Suprapubic skin (tissue), 4 donors: ENCODE data around the gene DDX21. TPM values are rescaled to one million over a fixed set of nuclear protein-coding genes. Genes with fewer than 3 reads are reported as not detected.
A peak's percentile ranks its signal among the peaks of the same experiment; 100 is the strongest.
"Not testable (repeated sequence)": the region's sequence is repeated elsewhere in the genome, so short reads cannot be mapped to it uniquely, and the experiment has no call there.

ENCODE experiments used
- DNase-seq, 2 donors: peaks; one replicate each; pipeline ENCODE4 v3.0.0-alpha.2; 2019; ENCODE audit warnings: low spot score in 2 of 2
- H3K27ac ChIP-seq: fragments of 200-600 bp; sonication (generic); one replicate; pipeline ENCODE4 v1.5.1; 2019
- H3K27me3 ChIP-seq: fragments of 200-600 bp; sonication (generic); one replicate; pipeline ENCODE4 v1.5.1; 2019
- H3K36me3 ChIP-seq: fragments of 200-600 bp; sonication (generic); one replicate; pipeline ENCODE4 v1.5.1; 2019
- H3K4me1 ChIP-seq: fragments of 200-600 bp; sonication (generic); one replicate; pipeline ENCODE4 v1.5.1; 2019
- H3K4me3 ChIP-seq: fragments of 200-600 bp; sonication (generic); one replicate; pipeline ENCODE4 v1.5.1; 2019; ENCODE audit warnings: mild to moderate bottlenecking
- H3K9me3 ChIP-seq: fragments of 200-600 bp; sonication (generic); one replicate; pipeline ENCODE4 v1.5.1; 2019
- CTCF ChIP-seq, 2 donors: fragments of 200-600 bp in 1 of 2; fragments of 450-650 bp in 1 of 2; sonication (generic) in 1 of 2; IDR thresholded peaks; one replicate each; pipeline ENCODE4 v1.5.1; 2016 to 2019; ENCODE audit warnings: antibody characterized with exemption in 2 of 2, mild to moderate bottlenecking in 1 of 2, moderate library complexity in 1 of 2
- EP300 ChIP-seq: sonication (generic); formaldehyde crosslinking; IDR thresholded peaks from one replicate; pipeline ENCODE4 v1.6.1; 2017; ENCODE audit warnings: antibody characterized with exemption
- POLR2A ChIP-seq, 2 donors: fragments of 450-650 bp; IDR thresholded peaks; one replicate each; pipeline ENCODE4 v1.6.1; 2017; ENCODE audit warnings: antibody characterized with exemption in 2 of 2, mild to moderate bottlenecking in 2 of 2, moderate library complexity in 2 of 2
- POLR2AphosphoS5 ChIP-seq, 3 donors: sonication (generic); formaldehyde crosslinking; IDR thresholded peaks; one replicate each; pipeline ENCODE4 v1.6.1; 2017; ENCODE audit warnings: antibody characterized with exemption in 3 of 3
- WGBS: methylation state at CpG from one replicate; pipeline ENCODE4 v1.1.5; 2018; 5-methylcytosine and 5-hydroxymethylcytosine counted together
- total RNA-seq, 4 donors: library from RNA; depleted of rRNA; stranded (reverse); fragments of >200 nt; gene quantifications; one replicate each; pipeline ENCODE4 v1.1.0, GENCODE V29; 2016

DDX21 gene
- total RNA-seq, result 10 to 100 TPM; 35.4 to 84.4 (median 58.5) TPM

- H3K4me3 ChIP-seq, result peak within 1 kb of the TSS; percentile 79
- no peaks in the 10 kb centered on the region for H3K27me3 ChIP-seq
- TF ChIP-seq POLR2A (IDR thresholded peaks at IDR 0.05) (peak in 1 of 2 donors; percentile 83), CTCF (IDR thresholded peaks at IDR 0.05) (peak in 1 of 2 donors; percentile 63), POLR2AphosphoS5 (IDR thresholded peaks at IDR 0.05) (peak in 1 of 3 donors; percentile 81), EP300 (no peak)
- peaks cover 24% of the 10 kb centered on the region for H3K4me1 ChIP-seq
- peak within 1 kb of the TSS; percentile 93 for H3K27ac ChIP-seq
- DNase-seq, result peak; percentile 95
- WGBS, result under 1% methylated on average over 20 of the region's 53 CpGs
- H3K9me3 ChIP-seq, result no peaks in the 10 kb centered on the region
- peaks cover 10% of the 10 kb centered on the region for H3K36me3 ChIP-seq
These were observed at the start of gene DDX21 for GRCh38 chr10:68955832-68956532. DDX21 (plus strand) TSS chr10:68956170; CDS start chr10:68956226, 56 bp downstream.

GRCh38 chr10:68924593-68924992 lies 31.4 kb upstream of the DDX21 start:
- peaks cover 5% of the 10 kb centered on the region for H3K4me1 ChIP-seq
- H3K9me3 ChIP-seq, result no peaks in the 10 kb centered on the region
- DNase-seq, result no peak
- TF ChIP-seq CTCF (IDR thresholded peaks at IDR 0.05), result no peak
- no peak for TF ChIP-seq POLR2AphosphoS5 (IDR thresholded peaks at IDR 0.05)
- TF ChIP-seq POLR2A (IDR thresholded peaks at IDR 0.05), result no peak
- no peak for TF ChIP-seq EP300
- H3K27me3 ChIP-seq, result no peaks in the 10 kb centered on the region
- H3K36me3 ChIP-seq, result peaks cover 48% of the 10 kb centered on the region
- no peak overlapping the region for H3K27ac ChIP-seq
- no peak overlapping the region for H3K4me3 ChIP-seq

GRCh38 chr10:68925489-68925888 lies 30.5 kb upstream of the DDX21 start:
- no peaks in the 10 kb centered on the region for H3K9me3 ChIP-seq
- no peaks in the 10 kb centered on the region for H3K27me3 ChIP-seq
- no peak overlapping the region for H3K27ac ChIP-seq
- peaks cover 48% of the 10 kb centered on the region for H3K36me3 ChIP-seq
- DNase-seq, result no peak
- peaks cover 5% of the 10 kb centered on the region for H3K4me1 ChIP-seq
- no peak overlapping the region for H3K4me3 ChIP-seq
- 100% methylated on average over 4 of the region's 4 CpGs for WGBS
- TF ChIP-seq POLR2A (IDR thresholded peaks at IDR 0.05) (no peak), POLR2AphosphoS5 (IDR thresholded peaks at IDR 0.05) (no peak), EP300 (no peak), CTCF (IDR thresholded peaks at IDR 0.05) (no peak)

GRCh38 chr10:68929157-68929556 lies 26.8 kb upstream of the DDX21 start:
- not testable (repeated sequence) for H3K27ac ChIP-seq, H3K27me3 ChIP-seq, H3K9me3 ChIP-seq, H3K4me1 ChIP-seq, H3K4me3 ChIP-seq, DNase-seq
- H3K36me3 ChIP-seq, result peaks cover 38% of the 10 kb centered on the region
- WGBS, result 100% methylated on average over 2 of the region's 2 CpGs

GRCh38 chr10:68929888-68930287 lies 26.1 kb upstream of the DDX21 start:
- not testable (repeated sequence) for H3K27me3 ChIP-seq, DNase-seq, H3K4me3 ChIP-seq, H3K9me3 ChIP-seq, H3K27ac ChIP-seq, H3K4me1 ChIP-seq
- 93% methylated on average over 8 of the region's 8 CpGs for WGBS
- H3K36me3 ChIP-seq, result peaks cover 41% of the 10 kb centered on the region

GRCh38 chr10:68932860-68933259 lies 23.1 kb upstream of the DDX21 start:
- WGBS, result 94% methylated on average over 3 of the region's 3 CpGs
- DNase-seq, H3K9me3 ChIP-seq, H3K4me1 ChIP-seq, H3K27me3 ChIP-seq, H3K4me3 ChIP-seq, H3K27ac ChIP-seq: not testable (repeated sequence)
- H3K36me3 ChIP-seq, result peaks cover 45% of the 10 kb centered on the region

- Histone ChIP-seq H3K4me1 (no peaks in the 10 kb centered on the region), H3K27ac (no peak overlapping the region), H3K9me3 (no peaks in the 10 kb centered on the region), H3K4me3 (no peak overlapping the region), H3K36me3 (peaks cover 55% of the 10 kb centered on the region), H3K27me3 (no peaks in the 10 kb centered on the region)
- TF ChIP-seq POLR2AphosphoS5 (IDR thresholded peaks at IDR 0.05), result no peak
- TF ChIP-seq POLR2A (IDR thresholded peaks at IDR 0.05), result no peak
- no peak for TF ChIP-seq CTCF (IDR thresholded peaks at IDR 0.05)
- no peak for TF ChIP-seq EP300
- DNase-seq, result no peak
These were observed 21.0 kb upstream of the DDX21 start for GRCh38 chr10:68934994-68935393.
